Gastroesophageal sphincter (tissue), 4 donors: ENCODE results near the gene COL20A1. TPM values are rescaled to one million over a fixed set of nuclear protein-coding genes. Genes with fewer than 3 reads are reported as not detected.
"Not testable (repeated sequence)": the region's sequence is repeated elsewhere in the genome, so short reads cannot be mapped to it uniquely, and the experiment has no call there.

ENCODE experiments used
- ATAC-seq: fragments of 150-250 bp; one replicate; pipeline ENCODE4 v1.9.1; 2016; ENCODE audit warnings: mild to moderate bottlenecking, moderate library complexity
- H3K27ac ChIP-seq, 4 donors: fragments of 200-600 bp; sonication (generic) in 3 of 4; 1 replicate in 3 of 4; 2 replicates in 1 of 4; pipeline ENCODE4 v1.5.1; 2016 to 2019
- H3K27me3 ChIP-seq: fragments of 200-600 bp; sonication (generic); one replicate; pipeline ENCODE4 v1.5.1; 2019
- H3K36me3 ChIP-seq, 2 donors: fragments of 200-600 bp; sonication (generic); one replicate each; pipeline ENCODE4 v1.5.1; 2019; ENCODE audit warnings: control low read depth in 1 of 2
- H3K4me1 ChIP-seq, 3 donors: fragments of 200-600 bp; sonication (generic); 1 replicate in 2 of 3; 2 replicates in 1 of 3; pipeline ENCODE4 v1.5.1; 2016 to 2019; ENCODE audit warnings: control low read depth in 2 of 3
- H3K4me3 ChIP-seq, 2 donors: fragments of 200-600 bp; sonication (generic); one replicate each; pipeline ENCODE4 v1.5.1; 2019; ENCODE audit warnings: mild to moderate bottlenecking in 1 of 2, moderate library complexity in 1 of 2
- H3K9me3 ChIP-seq, 3 donors: fragments of 200-600 bp; sonication (generic); one replicate each; pipeline ENCODE4 v1.5.1; 2017 to 2019; ENCODE audit warnings: control low read depth in 2 of 3
- EP300 ChIP-seq: sonication (generic); formaldehyde crosslinking; IDR thresholded peaks from one replicate; pipeline ENCODE4 v1.6.1; 2017; ENCODE audit warnings: antibody characterized with exemption, mild to moderate bottlenecking
- POLR2A ChIP-seq, 2 donors: fragments of 450-650 bp; IDR thresholded peaks; one replicate each; pipeline ENCODE4 v1.6.1; 2017; ENCODE audit warnings: antibody characterized with exemption in 2 of 2, mild to moderate bottlenecking in 2 of 2, moderate library complexity in 1 of 2
- POLR2AphosphoS5 ChIP-seq: sonication (generic); formaldehyde crosslinking; IDR thresholded peaks from one replicate; pipeline ENCODE4 v1.6.1; 2017; ENCODE audit warnings: antibody characterized with exemption
- WGBS, 2 donors: methylation state at CpG; one replicate each; pipeline ENCODE4 v1.1.5; 2018; ENCODE audit warnings: low coverage in 1 of 2; 5-methylcytosine and 5-hydroxymethylcytosine counted together
- total RNA-seq, 4 donors: library from RNA; depleted of rRNA; stranded (reverse); fragments of >200 nt; gene quantifications; one replicate each; pipeline ENCODE4 v1.1.0, GENCODE V29; 2016
- TF ChIP-seq, protein P1 (sequence below), 4 experiments: fragments of 200-600 bp in 2 of 4; fragments of 450-650 bp in 2 of 4; sonication (generic) in 1 of 4; IDR thresholded peaks; one replicate each; pipeline ENCODE4 v1.5.1; 2017 to 2019; ENCODE audit warnings: antibody characterized with exemption in 4 of 4, mild to moderate bottlenecking in 2 of 4, moderate library complexity in 2 of 4

The COL20A1 gene
- total RNA-seq, 4 donors from 2014 or later: not detected

DNA sequence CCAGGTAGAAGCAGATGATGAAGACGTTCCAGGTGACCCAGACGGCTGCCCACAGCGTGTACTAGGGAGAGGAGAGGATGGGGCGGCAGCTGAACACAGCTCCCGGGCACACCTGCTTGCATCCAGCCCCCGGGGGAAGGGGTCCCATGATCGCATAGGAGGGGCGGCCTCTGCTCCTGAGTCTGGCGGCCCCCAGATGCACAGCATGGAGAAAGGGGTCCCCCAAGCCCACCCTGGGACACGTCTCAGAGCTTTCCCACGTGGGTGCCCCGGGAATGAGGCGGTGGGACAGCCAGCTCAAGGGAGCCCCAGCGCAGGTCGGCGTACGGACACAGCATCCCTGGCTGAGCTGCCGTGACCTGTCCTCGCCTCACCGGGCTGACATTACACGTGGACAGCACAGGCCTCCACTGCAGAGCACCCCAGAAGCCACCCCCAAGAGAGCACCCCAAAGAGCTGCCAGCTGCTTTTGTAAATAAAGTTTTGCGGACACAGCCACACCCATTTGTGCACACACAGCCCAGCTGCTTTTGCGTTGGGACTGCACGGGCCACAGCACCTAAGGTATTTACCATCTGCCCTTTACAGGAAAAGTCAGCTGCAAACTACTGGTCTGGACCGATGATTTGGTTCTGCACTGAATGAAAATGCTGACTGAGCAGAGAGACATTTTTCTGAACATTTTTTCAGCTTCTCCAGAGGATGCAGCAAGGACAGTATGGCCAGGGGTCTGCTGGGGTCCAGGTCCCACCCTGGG lies 44.0 kb upstream of the COL20A1 start:
- no peaks in the 10 kb centered on the region for H3K36me3 ChIP-seq
- WGBS, 2 donors: 65 to 74% methylated on average over 4 to 22 of the region's 25 CpGs
- no peak for TF ChIP-seq EP300
- TF ChIP-seq, protein P1, sequence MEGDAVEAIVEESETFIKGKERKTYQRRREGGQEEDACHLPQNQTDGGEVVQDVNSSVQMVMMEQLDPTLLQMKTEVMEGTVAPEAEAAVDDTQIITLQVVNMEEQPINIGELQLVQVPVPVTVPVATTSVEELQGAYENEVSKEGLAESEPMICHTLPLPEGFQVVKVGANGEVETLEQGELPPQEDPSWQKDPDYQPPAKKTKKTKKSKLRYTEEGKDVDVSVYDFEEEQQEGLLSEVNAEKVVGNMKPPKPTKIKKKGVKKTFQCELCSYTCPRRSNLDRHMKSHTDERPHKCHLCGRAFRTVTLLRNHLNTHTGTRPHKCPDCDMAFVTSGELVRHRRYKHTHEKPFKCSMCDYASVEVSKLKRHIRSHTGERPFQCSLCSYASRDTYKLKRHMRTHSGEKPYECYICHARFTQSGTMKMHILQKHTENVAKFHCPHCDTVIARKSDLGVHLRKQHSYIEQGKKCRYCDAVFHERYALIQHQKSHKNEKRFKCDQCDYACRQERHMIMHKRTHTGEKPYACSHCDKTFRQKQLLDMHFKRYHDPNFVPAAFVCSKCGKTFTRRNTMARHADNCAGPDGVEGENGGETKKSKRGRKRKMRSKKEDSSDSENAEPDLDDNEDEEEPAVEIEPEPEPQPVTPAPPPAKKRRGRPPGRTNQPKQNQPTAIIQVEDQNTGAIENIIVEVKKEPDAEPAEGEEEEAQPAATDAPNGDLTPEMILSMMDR (IDR thresholded peaks at IDR 0.05): no peak
- no peaks in the 10 kb centered on the region for H3K9me3 ChIP-seq
- no peak overlapping the region for H3K27ac ChIP-seq
- ATAC-seq: no peak
- H3K4me3 ChIP-seq: no peak overlapping the region
- H3K27me3 ChIP-seq: peaks cover 93% of the 10 kb centered on the region
- H3K4me1 ChIP-seq: peaks cover 0 to 12% (median 11%) of the 10 kb centered on the region in 3 donors

DNA sequence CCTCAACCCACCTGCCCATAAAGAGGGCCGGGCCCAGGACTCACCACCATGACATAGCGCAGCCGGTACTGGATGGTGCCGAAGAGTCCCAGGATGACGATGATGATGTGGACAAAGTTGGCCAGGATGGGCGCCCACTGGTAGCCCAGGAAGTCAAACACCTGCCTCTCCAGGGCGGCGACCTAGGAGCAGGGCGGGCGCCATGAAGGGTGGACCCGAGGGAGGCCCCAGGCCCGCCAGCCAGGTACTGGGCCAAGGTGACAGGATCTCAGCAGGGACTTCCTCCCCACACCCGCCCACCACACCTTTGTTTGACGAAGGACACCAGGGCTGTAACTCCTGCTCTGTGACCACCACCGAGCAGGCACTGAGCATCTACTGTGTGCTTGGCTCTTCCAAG lies 43.1 kb upstream of the COL20A1 start:
- WGBS, 2 donors: 80 to 90% methylated on average over 1 to 11 of the region's 15 CpGs
- ATAC-seq: no peak
- no peak overlapping the region for H3K27ac ChIP-seq

DNA sequence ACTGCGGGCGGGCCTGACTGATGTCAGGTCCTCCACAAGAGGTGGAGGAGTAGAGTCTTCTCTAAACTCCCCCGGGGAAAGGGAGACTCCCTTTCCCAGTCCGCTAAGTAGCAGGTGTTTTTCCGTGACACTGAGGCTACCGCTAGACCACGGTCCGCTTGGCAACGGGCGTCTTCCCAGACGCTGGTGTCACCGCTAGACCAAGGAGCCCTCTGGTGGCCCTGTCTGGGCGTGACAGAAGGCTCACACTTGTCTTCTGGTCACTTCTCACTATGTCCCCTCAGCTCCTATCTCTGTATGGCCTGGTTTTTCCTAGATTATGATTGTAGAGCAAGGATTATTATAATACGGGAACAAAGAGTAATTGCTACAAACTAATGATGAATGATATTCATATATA lies 41.6 kb upstream of the COL20A1 start:
- peaks cover 0 to 20% (median 17%) of the 10 kb centered on the region in 3 donors for H3K4me1 ChIP-seq
- not testable (repeated sequence) for ATAC-seq

More for the DNA sequence above, 43.1 kb upstream of the COL20A1 start:
- no peaks in the 10 kb centered on the region for H3K36me3 ChIP-seq
- peaks cover 0 to 20% (median 17%) of the 10 kb centered on the region in 3 donors for H3K4me1 ChIP-seq
- TF ChIP-seq POLR2A (IDR thresholded peaks at IDR 0.05) (no peak), POLR2AphosphoS5 (no peak), EP300 (no peak)
- TF ChIP-seq, protein P1 (IDR thresholded peaks at IDR 0.05): no peak
- H3K9me3 ChIP-seq: no peaks in the 10 kb centered on the region
- no peak overlapping the region for H3K4me3 ChIP-seq
- H3K27me3 ChIP-seq: peaks cover 95% of the 10 kb centered on the region

DNA sequence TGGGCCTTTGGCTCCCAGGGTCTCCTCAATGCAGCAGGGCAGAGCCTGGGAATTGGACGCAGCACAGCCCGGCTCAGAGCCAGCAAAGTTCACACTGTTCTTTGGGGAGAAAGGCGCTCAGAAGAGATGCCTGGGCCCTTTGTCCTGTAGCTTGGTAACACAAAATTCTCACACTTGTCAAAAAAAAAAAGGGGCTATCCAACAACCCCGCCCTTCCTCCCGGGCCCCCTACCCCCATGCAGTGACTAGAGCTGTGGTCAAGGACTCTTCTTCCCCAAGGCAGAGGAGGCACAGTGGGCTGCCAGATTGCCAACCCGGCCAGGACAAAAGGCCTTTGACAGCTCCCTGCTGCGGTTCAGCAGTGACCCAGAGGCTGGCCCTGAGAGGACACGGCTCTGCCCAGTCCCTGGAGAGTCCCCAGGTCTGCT lies 40.7 kb upstream of the COL20A1 start:
- no CpG with 5 or more reads among the region's 8 CpGs for WGBS, 2 donors
- no peaks in the 10 kb centered on the region for H3K9me3 ChIP-seq
- ATAC-seq: no peak
- H3K36me3 ChIP-seq: no peaks in the 10 kb centered on the region
- H3K4me1 ChIP-seq: peaks cover 0 to 20% (median 17%) of the 10 kb centered on the region in 3 donors
- TF ChIP-seq POLR2A (IDR thresholded peaks at IDR 0.05) (no peak), POLR2AphosphoS5 (no peak), EP300 (no peak)
- TF ChIP-seq, protein P1 (IDR thresholded peaks at IDR 0.05): no peak
- no peak overlapping the region for H3K4me3 ChIP-seq
- H3K27ac ChIP-seq: no peak overlapping the region
- H3K27me3 ChIP-seq: peaks cover 97% of the 10 kb centered on the region

More for the DNA sequence above, 41.6 kb upstream of the COL20A1 start:
- peaks cover 97% of the 10 kb centered on the region for H3K27me3 ChIP-seq
- not testable (repeated sequence) for H3K27ac ChIP-seq, H3K4me3 ChIP-seq, H3K36me3 ChIP-seq, H3K9me3 ChIP-seq
- 29 to 60% methylated on average over 2 to 7 of the region's 14 CpGs for WGBS, 2 donors

DNA sequence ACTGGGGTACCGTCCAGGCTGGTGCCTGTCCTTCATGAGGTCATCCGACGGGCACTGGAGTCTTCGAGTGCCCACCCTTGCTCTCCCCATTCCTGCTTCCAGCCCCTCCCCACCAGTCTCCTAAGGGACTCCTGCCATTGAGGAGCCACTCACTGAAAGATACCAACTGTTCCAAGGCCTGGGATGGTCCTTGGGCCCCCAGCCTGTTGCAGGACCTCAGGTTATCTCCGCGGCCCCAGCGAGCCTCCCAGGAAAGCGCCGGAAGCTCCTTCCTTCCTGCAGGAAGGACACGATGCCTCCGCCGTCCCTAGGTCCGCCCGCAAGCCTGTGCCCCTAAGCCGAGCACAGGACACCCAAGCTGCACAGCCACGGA lies 39.9 kb upstream of the COL20A1 start:
- no peak for ATAC-seq
- 12 to 13% methylated on average over 7 to 8 of the region's 16 CpGs for WGBS, 2 donors
- Histone ChIP-seq H3K27ac (no peak overlapping the region), H3K9me3 (no peaks in the 10 kb centered on the region), H3K4me3 (peak overlapping the region in 1 of 2 donors; percentile 49), H3K36me3 (no peaks in the 10 kb centered on the region), H3K27me3 (peaks cover 89% of the 10 kb centered on the region), H3K4me1 (peaks cover 0 to 20% (median 17%) of the 10 kb centered on the region in 3 donors)
- TF ChIP-seq, protein P1 (IDR thresholded peaks at IDR 0.05): no peak
- TF ChIP-seq POLR2A (IDR thresholded peaks at IDR 0.05): no peak
- TF ChIP-seq EP300: no peak
- TF ChIP-seq POLR2AphosphoS5: no peak
